GM12801 (cell line): ENCODE measurements around the gene NCAM2.

Source experiments
- CTCF ChIP-seq: IDR thresholded peaks from one replicate; pipeline ENCODE4 v1.5.1; 2011; ENCODE audit warnings: control low read depth; ENCODE audit not compliant: insufficient read length; ENCODE audit errors: extremely low read depth

NCAM2 gene

GRCh38 chr21:21241391-21241790, 243.2 kb downstream of the NCAM2 start:
- TF ChIP-seq CTCF = no peak

DNA sequence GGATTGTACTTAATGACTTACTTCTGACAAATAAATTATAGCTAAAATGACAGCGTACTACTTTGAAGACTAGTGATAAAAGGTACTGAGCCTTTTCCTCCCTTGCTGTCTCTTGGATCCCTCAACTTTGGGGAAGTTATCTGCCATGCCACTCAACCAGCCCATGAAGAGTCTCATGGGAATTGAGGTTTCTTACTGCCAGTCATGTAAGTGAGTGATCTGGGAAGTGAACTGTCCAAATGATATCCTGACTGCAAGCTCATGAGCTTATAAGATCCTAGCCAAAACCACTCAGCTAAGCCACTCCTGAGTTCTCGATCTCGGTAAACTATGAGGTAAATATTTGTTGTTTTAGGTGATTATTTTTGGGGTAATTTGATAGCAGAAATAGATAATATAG, 247.8 kb downstream of the NCAM2 start:
- TF ChIP-seq CTCF = no peak

- TF ChIP-seq CTCF = no peak
Measured at GRCh38 chr21:21247424-21247823, 249.2 kb downstream of the NCAM2 start.

DNA sequence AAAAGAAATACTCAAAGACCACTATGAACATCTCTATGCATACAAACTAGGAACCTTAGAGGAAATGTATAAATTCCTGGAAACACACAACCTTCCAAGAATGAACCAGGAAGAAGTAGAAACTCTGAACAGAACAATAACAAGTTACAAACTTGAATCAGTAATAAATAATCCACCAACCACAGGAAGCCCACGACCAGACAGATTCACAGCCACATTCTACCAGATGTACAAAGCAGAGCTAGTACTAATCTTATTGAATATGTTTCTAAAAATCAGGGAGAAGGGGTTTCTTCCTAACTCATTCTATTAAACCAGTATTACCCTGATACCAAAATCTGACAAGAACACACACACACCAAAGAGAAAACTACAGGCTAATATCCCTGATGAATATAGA, 263.8 kb downstream of the NCAM2 start:
- no peak for TF ChIP-seq CTCF

- no peak for TF ChIP-seq CTCF
Measured at GRCh38 chr21:21268061-21268471, 269.9 kb downstream of the NCAM2 start.

GRCh38 chr21:21268885-21269284, 270.7 kb downstream of the NCAM2 start:
- TF ChIP-seq CTCF = no peak

- no peak for TF ChIP-seq CTCF
Measured at GRCh38 chr21:21279193-21279901, 281.1 kb downstream of the NCAM2 start.

DNA sequence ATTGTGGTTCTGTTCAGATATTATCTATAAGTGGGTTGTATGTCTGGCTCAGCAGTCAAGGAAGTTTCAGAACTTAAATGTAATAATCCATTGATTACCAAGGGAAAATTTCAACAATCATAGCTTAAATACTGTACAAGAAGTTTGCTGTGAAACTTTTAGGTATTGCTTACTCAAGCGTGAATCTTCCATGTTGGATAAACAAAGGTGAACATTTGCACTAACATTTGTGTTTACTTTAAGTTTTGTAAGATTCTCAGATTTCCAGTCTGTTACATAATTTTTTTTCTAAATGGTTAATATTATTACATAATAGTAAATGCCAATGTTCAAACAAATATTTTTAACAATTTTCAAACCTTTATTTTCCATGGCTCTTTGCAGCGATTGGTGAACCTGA, 285.6 kb downstream of the NCAM2 start:
- no peak for TF ChIP-seq CTCF
